PFSK-1 (cell line): ENCODE data around the gene FSCB. TPM values are rescaled to one million over a fixed set of nuclear protein-coding genes. Genes with fewer than 3 reads are reported as not detected.

Experiments used
- FOXP2 ChIP-seq: optimal IDR thresholded peaks from 2 replicates; pipeline ENCODE3; 2011; ENCODE audit warnings: borderline replicate concordance, control low read depth, inconsistent platforms; ENCODE audit not compliant: insufficient read depth; ENCODE audit errors: extremely low read length, extremely low read depth
- POLR2AphosphoS5 ChIP-seq: IDR thresholded peaks from 2 replicates; pipeline ENCODE4 v1.6.1; 2012; ENCODE audit warnings: low read depth, mild to moderate bottlenecking, control low read depth, low read length, moderate library complexity
- SIN3A ChIP-seq: IDR thresholded peaks from 2 replicates; pipeline ENCODE4 v1.6.1; 2012; ENCODE audit warnings: mild to moderate bottlenecking, low read length, moderate library complexity, borderline replicate concordance; ENCODE audit not compliant: insufficient read depth
- TAF1 ChIP-seq: IDR thresholded peaks from 2 replicates; pipeline ENCODE4 v1.6.1; 2012; ENCODE audit warnings: low read length, control low read depth, borderline replicate concordance; ENCODE audit not compliant: insufficient read depth
- polyA plus RNA-seq: library from polyadenylated mRNA; unstranded; fragments of >200 nt; gene quantifications from one replicate; pipeline ENCODE4 v1.2.1, GENCODE V29; 2012; ENCODE audit warnings: low read depth, missing spikeins; ENCODE audit not compliant: insufficient read length
- TF ChIP-seq, protein P1 (sequence below), 2 experiments: IDR thresholded peaks; 2 replicates each; pipeline versions ENCODE4 v1.6.1 to v1.8.0; 2011 to 2012; ENCODE audit warnings: low read depth in 2 of 2, low read length in 2 of 2, control low read depth in 1 of 2, inconsistent platforms in 1 of 2, mild to moderate bottlenecking in 1 of 2, moderate library complexity in 1 of 2; ENCODE audit not compliant: insufficient read depth in 1 of 2

FSCB gene, protein sequence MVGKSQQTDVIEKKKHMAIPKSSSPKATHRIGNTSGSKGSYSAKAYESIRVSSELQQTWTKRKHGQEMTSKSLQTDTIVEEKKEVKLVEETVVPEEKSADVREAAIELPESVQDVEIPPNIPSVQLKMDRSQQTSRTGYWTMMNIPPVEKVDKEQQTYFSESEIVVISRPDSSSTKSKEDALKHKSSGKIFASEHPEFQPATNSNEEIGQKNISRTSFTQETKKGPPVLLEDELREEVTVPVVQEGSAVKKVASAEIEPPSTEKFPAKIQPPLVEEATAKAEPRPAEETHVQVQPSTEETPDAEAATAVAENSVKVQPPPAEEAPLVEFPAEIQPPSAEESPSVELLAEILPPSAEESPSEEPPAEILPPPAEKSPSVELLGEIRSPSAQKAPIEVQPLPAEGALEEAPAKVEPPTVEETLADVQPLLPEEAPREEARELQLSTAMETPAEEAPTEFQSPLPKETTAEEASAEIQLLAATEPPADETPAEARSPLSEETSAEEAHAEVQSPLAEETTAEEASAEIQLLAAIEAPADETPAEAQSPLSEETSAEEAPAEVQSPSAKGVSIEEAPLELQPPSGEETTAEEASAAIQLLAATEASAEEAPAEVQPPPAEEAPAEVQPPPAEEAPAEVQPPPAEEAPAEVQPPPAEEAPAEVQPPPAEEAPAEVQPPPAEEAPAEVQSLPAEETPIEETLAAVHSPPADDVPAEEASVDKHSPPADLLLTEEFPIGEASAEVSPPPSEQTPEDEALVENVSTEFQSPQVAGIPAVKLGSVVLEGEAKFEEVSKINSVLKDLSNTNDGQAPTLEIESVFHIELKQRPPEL
- polyA plus RNA-seq: not detected

- TF ChIP-seq, protein P1, sequence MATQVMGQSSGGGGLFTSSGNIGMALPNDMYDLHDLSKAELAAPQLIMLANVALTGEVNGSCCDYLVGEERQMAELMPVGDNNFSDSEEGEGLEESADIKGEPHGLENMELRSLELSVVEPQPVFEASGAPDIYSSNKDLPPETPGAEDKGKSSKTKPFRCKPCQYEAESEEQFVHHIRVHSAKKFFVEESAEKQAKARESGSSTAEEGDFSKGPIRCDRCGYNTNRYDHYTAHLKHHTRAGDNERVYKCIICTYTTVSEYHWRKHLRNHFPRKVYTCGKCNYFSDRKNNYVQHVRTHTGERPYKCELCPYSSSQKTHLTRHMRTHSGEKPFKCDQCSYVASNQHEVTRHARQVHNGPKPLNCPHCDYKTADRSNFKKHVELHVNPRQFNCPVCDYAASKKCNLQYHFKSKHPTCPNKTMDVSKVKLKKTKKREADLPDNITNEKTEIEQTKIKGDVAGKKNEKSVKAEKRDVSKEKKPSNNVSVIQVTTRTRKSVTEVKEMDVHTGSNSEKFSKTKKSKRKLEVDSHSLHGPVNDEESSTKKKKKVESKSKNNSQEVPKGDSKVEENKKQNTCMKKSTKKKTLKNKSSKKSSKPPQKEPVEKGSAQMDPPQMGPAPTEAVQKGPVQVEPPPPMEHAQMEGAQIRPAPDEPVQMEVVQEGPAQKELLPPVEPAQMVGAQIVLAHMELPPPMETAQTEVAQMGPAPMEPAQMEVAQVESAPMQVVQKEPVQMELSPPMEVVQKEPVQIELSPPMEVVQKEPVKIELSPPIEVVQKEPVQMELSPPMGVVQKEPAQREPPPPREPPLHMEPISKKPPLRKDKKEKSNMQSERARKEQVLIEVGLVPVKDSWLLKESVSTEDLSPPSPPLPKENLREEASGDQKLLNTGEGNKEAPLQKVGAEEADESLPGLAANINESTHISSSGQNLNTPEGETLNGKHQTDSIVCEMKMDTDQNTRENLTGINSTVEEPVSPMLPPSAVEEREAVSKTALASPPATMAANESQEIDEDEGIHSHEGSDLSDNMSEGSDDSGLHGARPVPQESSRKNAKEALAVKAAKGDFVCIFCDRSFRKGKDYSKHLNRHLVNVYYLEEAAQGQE (IDR thresholded peaks at IDR 0.05; ENCODE audit: insufficient read depth in 1 of 2, low read depth in 2 of 2, low read length in 2 of 2): no peak
- TF ChIP-seq POLR2AphosphoS5: no peak
- no peak for TF ChIP-seq TAF1
- no peak for TF ChIP-seq FOXP2
- no peak for TF ChIP-seq SIN3A
Observed at GRCh38 chr14:44507183-44507582, at the start of gene FSCB. Gene FSCB, minus strand, starts transcription at chr14:44507283. Its CDS starts 296 bp downstream, at chr14:44506987.

GRCh38 chr14:44531658-44532057 is 24.6 kb upstream of the FSCB start:
- TF ChIP-seq FOXP2 (no peak), TAF1 (no peak), SIN3A (no peak), POLR2AphosphoS5 (no peak)
- TF ChIP-seq, protein P1 (IDR thresholded peaks at IDR 0.05; ENCODE audit: insufficient read depth in 1 of 2, low read depth in 2 of 2, low read length in 2 of 2): no peak

- TF ChIP-seq FOXP2: no peak
- TF ChIP-seq, protein P1 (IDR thresholded peaks at IDR 0.05; ENCODE audit: insufficient read depth in 1 of 2, low read depth in 2 of 2, low read length in 2 of 2): no peak
- no peak for TF ChIP-seq POLR2AphosphoS5
- TF ChIP-seq SIN3A: no peak
- no peak for TF ChIP-seq TAF1
Observed at GRCh38 chr14:44530475-44530874, 23.4 kb upstream of the FSCB start.

GRCh38 chr14:44529026-44529425 is 21.9 kb upstream of the FSCB start:
- no peak for TF ChIP-seq POLR2AphosphoS5
- TF ChIP-seq, protein P1 (IDR thresholded peaks at IDR 0.05; ENCODE audit: insufficient read depth in 1 of 2, low read depth in 2 of 2, low read length in 2 of 2): no peak
